Measurements from ENCODE around the gene MYO5B.
A peak's percentile ranks its signal among the peaks of the same experiment; 100 is the strongest.

MYO5B gene

GRCh38 chr18:50143886-50144285, 51.1 kb downstream of the MYO5B start:
- no peak for DNase-seq

- DNase-seq = no peak
These were observed 51.7 kb downstream of the MYO5B start for GRCh38 chr18:50143294-50143693.

- DNase-seq = no peak
These were observed 52.4 kb downstream of the MYO5B start for GRCh38 chr18:50142441-50143120.

- DNase-seq = no peak
These were observed 56.5 kb downstream of the MYO5B start for GRCh38 chr18:50138181-50139064.

GRCh38 chr18:50135903-50136302, 59.0 kb downstream of the MYO5B start:
- DNase-seq = no peak

- DNase-seq = no peak
These were observed 61.4 kb downstream of the MYO5B start for GRCh38 chr18:50133526-50133925.

- DNase-seq = no peak
These were observed 63.4 kb downstream of the MYO5B start for GRCh38 chr18:50131591-50131990.

- DNase-seq = peak; percentile 11
These were observed 66.3 kb downstream of the MYO5B start for GRCh38 chr18:50128506-50129271.

- DNase-seq = no peak
These were observed 67.3 kb downstream of the MYO5B start for GRCh38 chr18:50127516-50128210.

- no peak for DNase-seq
These were observed 68.5 kb downstream of the MYO5B start for GRCh38 chr18:50126471-50126870.

GRCh38 chr18:50125456-50125855, 69.5 kb downstream of the MYO5B start:
- DNase-seq = no peak

- DNase-seq = no peak
These were observed 75.7 kb downstream of the MYO5B start for GRCh38 chr18:50119296-50119695.

- peak; percentile 17 for DNase-seq
These were observed 77.1 kb downstream of the MYO5B start for GRCh38 chr18:50117863-50118262.

- no peak for DNase-seq
These were observed 79.9 kb downstream of the MYO5B start for GRCh38 chr18:50115095-50115494.

GRCh38 chr18:50114448-50114847, 80.5 kb downstream of the MYO5B start:
- peak; percentile 10 for DNase-seq

- DNase-seq = no peak
These were observed 81.2 kb downstream of the MYO5B start for GRCh38 chr18:50113726-50114125.

- no peak for DNase-seq
These were observed 83.5 kb downstream of the MYO5B start for GRCh38 chr18:50111398-50111797.

- DNase-seq = no peak
These were observed 87.4 kb downstream of the MYO5B start for GRCh38 chr18:50107468-50107977.

GRCh38 chr18:50105027-50105426, 89.9 kb downstream of the MYO5B start:
- no peak for DNase-seq

GRCh38 chr18:50104421-50104820, 90.5 kb downstream of the MYO5B start:
- no peak for DNase-seq

- DNase-seq = peak; percentile 73
These were observed 95.1 kb downstream of the MYO5B start for GRCh38 chr18:50099725-50100407.

GRCh38 chr18:50097702-50098101, 97.2 kb downstream of the MYO5B start:
- no peak for DNase-seq
